ENCODE data around the gene SENP7.

DNA sequence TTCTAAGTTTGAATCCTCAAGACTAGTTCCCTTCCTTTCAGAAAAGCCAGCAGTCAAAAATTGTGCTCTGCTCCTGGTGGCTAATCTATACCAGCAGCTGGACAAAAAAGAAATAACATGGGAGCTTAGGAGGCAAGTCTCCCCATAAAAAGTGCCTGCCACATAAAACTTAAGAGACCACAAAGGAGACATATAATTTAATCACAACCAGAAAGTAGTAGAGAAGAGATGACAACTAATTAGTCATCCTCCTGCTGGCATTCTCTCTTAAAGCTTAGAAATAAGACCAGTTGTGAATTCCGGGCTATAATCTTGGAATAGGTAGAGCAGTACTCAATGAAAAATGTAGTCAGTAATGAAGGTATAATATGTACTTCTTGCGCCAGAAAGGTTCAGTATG lies 172.4 kb downstream of the SENP7 start:
- TF ChIP-seq POLR2AphosphoS5 (IDR thresholded peaks at IDR 0.05; ENCODE audit: low read depth, low read length) (no peak), TAF1 (IDR thresholded peaks at IDR 0.05; ENCODE audit: low read depth, low read length) (no peak), PAX5 (IDR thresholded peaks at IDR 0.05; ENCODE audit: insufficient read depth, low read length, severe bottlenecking) (no peak), POLR2A (IDR thresholded peaks at IDR 0.05; ENCODE audit: low read depth, low read length) (no peak), SPI1 (IDR thresholded peaks at IDR 0.05; ENCODE audit: low read depth, low read length) (no peak)
